H1 (cell line): ENCODE results near the gene ADCY9. TPM values are rescaled to one million over a fixed set of nuclear protein-coding genes. Genes with fewer than 3 reads are reported as not detected.

Experiments used
- EGR1 ChIP-seq: IDR thresholded peaks from 2 replicates; pipeline ENCODE4 v1.6.1; 2011; ENCODE audit warnings: low read depth, low read length, borderline replicate concordance
- KDM4A ChIP-seq: IDR thresholded peaks from one replicate; pipeline ENCODE4 v1.7.1; 2012; ENCODE audit warnings: low read depth, mild to moderate bottlenecking, moderate library complexity, low read length, inconsistent platforms; ENCODE audit not compliant: severe bottlenecking
- SAP30 ChIP-seq: fragments of 300-600 bp; sonication (generic); IDR thresholded peaks from 2 replicates; pipeline ENCODE4 v1.7.1; 2012; ENCODE audit warnings: low read length, moderate library complexity, mild to moderate bottlenecking, inconsistent platforms; ENCODE audit not compliant: insufficient read depth, insufficient replicate concordance
- polyA plus RNA-seq, 7 experiments: library from polyadenylated mRNA; depleted of rRNA in 3 of 7; stranded (reverse) in 5 of 7; unstranded in 2 of 7; fragments of >200 nt in 5 of 7; fragments of 200-250 nt in 2 of 7; gene quantifications; 1 replicate in 5 of 7; 2 replicates in 1 of 7; 4 replicates in 1 of 7; pipeline versions ENCODE4 v1.2.1 to v1.2.3, GENCODE V29; 2011 to 2013; ENCODE audit warnings: missing spikeins in 2 of 7, mixed read lengths in 2 of 7
- total RNA-seq: library from RNA; stranded (reverse); fragmentation: NEBNext Ultra II Directional; extraction: Animal tissue kit (Norgen Biotek cat#: 25700); gene quantifications from 2 replicates; pipeline ENCODE4 v1.2.1, GENCODE V29; 2021

Gene ADCY9
- total and polyA plus RNA-seq, 2 of the 8 experiments (the other 6 are each of a cell fraction or from before 2014, with no cell fraction given), result 5.4 to 13.1 TPM

DNA sequence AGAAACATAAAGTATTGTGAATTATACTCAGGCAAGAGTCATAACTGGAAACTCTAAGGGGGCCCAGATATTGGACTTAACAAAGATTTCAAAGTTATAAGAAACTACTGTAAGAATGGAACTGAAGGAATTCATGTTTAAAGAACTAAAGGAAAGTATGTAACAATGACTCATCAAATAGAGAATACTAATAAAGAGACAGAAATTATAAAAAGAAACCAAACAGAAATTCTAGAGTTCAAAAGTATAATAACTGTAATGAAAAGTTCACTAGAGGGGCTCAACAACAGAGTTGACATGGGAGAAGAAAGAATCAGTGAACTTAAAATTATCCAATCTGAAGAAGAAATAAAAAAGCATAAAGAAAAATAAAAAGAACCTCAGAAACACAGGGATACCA lies 55.4 kb downstream of the ADCY9 start (continued):
- TF ChIP-seq SAP30 (no peak), EGR1 (no peak), KDM4A (no peak)
